Astrocyte of the hippocampus (primary cell): ENCODE measurements around the gene HDDC3.
"Not testable (repeated sequence)": the region's sequence is repeated elsewhere in the genome, so short reads cannot be mapped to it uniquely, and the experiment has no call there.

Source experiments
- DNase-seq: peaks from one replicate; pipeline ENCODE4 v3.0.0; 2011; ENCODE audit warnings: low read depth, low spot score

HDDC3 gene

GRCh38 chr15:90909976-90910375 is 22.4 kb downstream of the HDDC3 start:
- DNase-seq: no peak

- not testable (repeated sequence) for DNase-seq
Measured at GRCh38 chr15:90909449-90909848, 22.9 kb downstream of the HDDC3 start.

- no peak for DNase-seq
Measured at GRCh38 chr15:90907838-90908507, 24.4 kb downstream of the HDDC3 start.

- DNase-seq: no peak
Measured at GRCh38 chr15:90907051-90907660, 25.2 kb downstream of the HDDC3 start.

GRCh38 chr15:90906181-90906849 is 26.0 kb downstream of the HDDC3 start:
- DNase-seq: no peak

- DNase-seq: no peak
Measured at GRCh38 chr15:90905306-90906180, 26.8 kb downstream of the HDDC3 start.

- DNase-seq: no peak
Measured at GRCh38 chr15:90904746-90905145, 27.6 kb downstream of the HDDC3 start.

- peak; percentile 20 for DNase-seq
Measured at GRCh38 chr15:90903733-90904536, 28.4 kb downstream of the HDDC3 start.

- DNase-seq: peak; percentile 63
Measured at GRCh38 chr15:90902840-90903732, 29.3 kb downstream of the HDDC3 start, which contains the start of gene MAN2A2. Gene MAN2A2, plus strand, starts transcription at chr15:90903302. Its CDS starts 906 bp downstream, at chr15:90904208.

GRCh38 chr15:90902040-90902839 is 30.1 kb downstream of the HDDC3 start:
- DNase-seq: peak; percentile 92

GRCh38 chr15:90901175-90902039 is 30.9 kb downstream of the HDDC3 start:
- DNase-seq: no peak

GRCh38 chr15:90897131-90897655 is 35.2 kb downstream of the HDDC3 start:
- DNase-seq: not testable (repeated sequence)

GRCh38 chr15:90895571-90896117 is 36.7 kb downstream of the HDDC3 start:
- no peak for DNase-seq

GRCh38 chr15:90893175-90894090 is 38.9 kb downstream of the HDDC3 start:
- no peak for DNase-seq

GRCh38 chr15:90892498-90893174 is 39.7 kb downstream of the HDDC3 start:
- DNase-seq: no peak

- no peak for DNase-seq
Measured at GRCh38 chr15:90892023-90892422, 40.3 kb downstream of the HDDC3 start.
